Stimulated activated CD8-positive, alpha-beta memory T cell treated with anti-CD3 and anti-CD28 coated beads, Interleukin-15, amount 100 ng/mL, for 4 hours (primary cell): ENCODE results near the gene MNAT1.
A peak's percentile ranks its signal among the peaks of the same experiment; 100 is the strongest.

Source experiments
- DNase-seq, 2 donors: peaks; one replicate each; pipeline ENCODE4 v3.0.0-alpha.2; 2020; ENCODE audit warnings: low read depth in 2 of 2

MNAT1 gene

GRCh38 chr14:60968099-60968498 lies 233.5 kb downstream of the MNAT1 start:
- DNase-seq: no peak

GRCh38 chr14:60968671-60969070 lies 234.1 kb downstream of the MNAT1 start:
- no peak for DNase-seq

- DNase-seq: no peak
Observed at GRCh38 chr14:60970146-60970545, 235.6 kb downstream of the MNAT1 start.

- DNase-seq: no peak
Observed at GRCh38 chr14:60971271-60971670, 236.7 kb downstream of the MNAT1 start.

DNA sequence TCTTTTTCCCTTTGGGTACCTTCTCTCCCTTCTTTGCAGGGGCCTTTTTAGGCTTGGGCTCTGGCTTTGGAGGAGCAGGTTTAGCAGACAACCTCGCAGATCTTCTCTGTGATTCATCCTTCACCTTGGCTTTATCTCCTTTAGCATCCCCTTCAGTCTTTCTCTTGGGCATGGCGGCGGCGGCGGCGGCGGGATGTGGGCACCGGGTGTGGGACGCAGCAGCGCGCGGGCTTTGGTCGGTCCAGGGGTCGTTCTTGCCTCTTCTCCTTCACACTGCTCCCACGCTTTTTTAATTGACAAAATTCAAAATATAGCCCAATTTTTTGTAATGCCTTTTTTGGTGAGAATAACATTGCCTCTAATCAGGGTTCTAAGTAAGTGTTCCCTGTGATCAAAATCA lies 237.7 kb downstream of the MNAT1 start:
- DNase-seq: no peak

GRCh38 chr14:60973070-60973469 lies 238.5 kb downstream of the MNAT1 start:
- DNase-seq: no peak

- no peak for DNase-seq
Observed at GRCh38 chr14:60974090-60974651, 239.6 kb downstream of the MNAT1 start.

- DNase-seq: no peak
Observed at GRCh38 chr14:60975551-60975950, 241.0 kb downstream of the MNAT1 start.

DNA sequence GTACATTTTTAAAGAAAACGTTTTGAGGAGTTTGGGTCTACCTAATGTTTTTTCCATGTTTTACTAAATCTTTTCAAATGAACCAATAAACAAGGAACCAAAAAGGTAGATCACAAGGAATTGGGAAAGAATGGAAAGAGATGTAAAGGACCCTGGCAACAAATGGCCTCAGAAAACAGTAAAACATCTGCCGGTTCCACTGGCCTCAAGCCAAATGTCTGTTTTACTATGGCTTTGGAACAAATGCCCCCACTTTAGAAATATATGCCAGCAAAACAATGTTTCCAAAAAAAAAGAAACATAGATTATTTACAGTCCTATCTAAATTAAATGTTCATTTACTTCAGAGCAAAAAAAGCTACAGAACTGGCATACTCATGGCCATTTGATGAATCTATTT lies 243.3 kb downstream of the MNAT1 start:
- DNase-seq: no peak

DNA sequence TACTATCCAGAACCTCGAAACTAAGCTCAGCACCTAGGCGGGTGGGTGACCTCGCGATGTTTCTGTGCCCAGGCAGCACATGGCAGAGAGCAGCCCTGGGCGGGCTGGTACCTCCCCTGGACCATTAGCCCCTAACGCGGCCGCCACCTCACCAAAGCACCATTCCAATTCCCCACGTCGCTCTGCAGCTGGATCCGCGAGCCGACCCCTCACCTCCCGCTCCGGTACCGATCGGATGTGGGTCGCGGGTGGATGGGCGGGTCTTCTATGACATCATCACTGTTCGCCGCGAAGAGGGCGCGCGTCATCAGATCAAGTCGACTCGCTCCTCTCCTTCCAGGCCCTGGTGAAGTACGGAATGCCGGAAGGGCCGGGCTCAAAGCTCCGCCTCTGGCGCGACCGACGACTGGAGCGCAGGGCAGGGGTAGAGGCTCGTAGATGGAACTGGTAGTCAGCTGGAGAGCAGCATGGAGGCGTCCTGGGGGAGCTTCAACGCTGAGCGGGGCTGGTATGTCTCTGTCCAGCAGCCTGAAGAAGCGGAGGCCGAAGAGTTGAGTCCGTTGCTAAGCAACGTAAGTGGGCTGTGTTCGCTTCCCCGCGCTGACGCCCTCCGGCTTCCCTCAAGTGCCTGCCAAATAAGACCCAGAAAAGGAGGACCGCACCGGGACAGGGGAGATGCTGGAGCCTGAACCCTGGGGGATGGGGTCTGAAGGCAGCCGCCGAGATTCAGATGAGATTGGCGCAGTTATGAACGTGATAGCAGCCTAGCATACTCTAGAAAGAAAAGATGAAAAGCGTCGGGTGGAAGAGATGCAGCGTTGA lies 246.5 kb downstream of the MNAT1 start, which contains the start of the genes SLC38A6 and TRMT5:
Gene SLC38A6 (plus strand): TSS at position 435 of the 822 bp plus-strand sequence. CDS start 33 bp downstream, at position 468.
Gene TRMT5 (minus strand): TSS at position 269 of the 822 bp plus-strand sequence. CDS start 106 bp downstream, at position 163.
- peak; percentile 81 to 84 for DNase-seq

DNA sequence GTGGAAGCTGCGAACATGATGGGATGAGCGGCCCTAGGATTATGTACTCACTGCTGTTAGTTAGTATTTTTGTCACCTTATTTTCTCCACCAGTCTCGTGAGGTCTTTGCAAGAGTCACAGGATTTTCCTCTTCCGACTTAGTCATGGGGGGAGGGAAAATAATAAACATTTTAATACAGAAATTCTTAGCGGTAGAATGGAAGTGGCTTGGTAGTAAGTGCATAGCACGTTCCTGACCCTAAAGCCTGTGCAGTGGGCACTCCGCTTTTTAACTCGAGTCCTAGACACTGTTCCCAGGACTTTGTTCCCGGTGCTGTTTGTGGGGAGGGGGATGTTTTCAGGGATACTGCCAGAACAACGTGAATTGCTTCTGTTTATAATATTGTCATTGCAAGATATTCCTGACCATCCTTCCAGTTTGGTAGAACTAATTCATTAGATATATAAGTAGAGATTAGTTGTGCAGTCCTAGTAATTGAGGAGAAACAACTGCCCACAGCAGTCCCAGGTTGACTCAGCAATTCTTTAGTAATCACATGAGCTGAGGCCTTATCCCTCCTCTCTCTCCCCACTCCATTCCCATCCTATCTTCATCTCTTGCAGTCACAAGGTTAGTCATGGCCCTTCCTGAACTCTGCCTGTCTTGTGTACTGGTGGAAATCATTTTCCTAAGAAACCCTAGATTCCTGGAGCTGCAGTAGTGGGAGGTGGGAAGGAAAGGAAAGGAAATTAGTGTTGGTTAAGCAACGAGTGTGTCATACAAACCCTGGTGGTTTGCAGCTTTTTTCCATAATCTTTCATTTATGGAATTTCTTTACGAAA lies 247.3 kb downstream of the MNAT1 start:
- DNase-seq: no peak

- no peak for DNase-seq
Observed at GRCh38 chr14:60984196-60984595, 249.6 kb downstream of the MNAT1 start.

GRCh38 chr14:60986500-60986899 lies 251.9 kb downstream of the MNAT1 start:
- no peak for DNase-seq

GRCh38 chr14:60989599-60989998 lies 255.0 kb downstream of the MNAT1 start:
- no peak for DNase-seq

DNA sequence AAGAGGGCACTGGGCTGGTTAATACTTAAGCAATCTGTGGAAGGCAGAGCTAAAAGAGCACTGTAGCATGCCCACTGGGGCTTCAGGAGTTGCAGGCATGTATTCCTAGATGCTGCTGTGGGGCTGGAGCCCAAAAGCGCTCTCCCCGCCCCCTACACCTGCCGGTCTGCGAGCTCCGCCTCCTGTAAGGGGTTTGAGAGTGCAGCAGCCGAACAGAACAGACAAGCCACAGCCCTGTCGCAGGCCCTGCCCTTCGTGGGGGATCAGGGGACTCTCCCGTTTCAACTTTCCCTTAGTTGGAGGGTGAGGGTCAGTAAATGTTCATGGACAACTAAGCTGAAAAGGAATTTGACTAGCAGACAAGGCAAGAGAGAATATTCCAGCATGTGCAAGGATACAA lies 264.1 kb downstream of the MNAT1 start:
- no peak for DNase-seq

DNA sequence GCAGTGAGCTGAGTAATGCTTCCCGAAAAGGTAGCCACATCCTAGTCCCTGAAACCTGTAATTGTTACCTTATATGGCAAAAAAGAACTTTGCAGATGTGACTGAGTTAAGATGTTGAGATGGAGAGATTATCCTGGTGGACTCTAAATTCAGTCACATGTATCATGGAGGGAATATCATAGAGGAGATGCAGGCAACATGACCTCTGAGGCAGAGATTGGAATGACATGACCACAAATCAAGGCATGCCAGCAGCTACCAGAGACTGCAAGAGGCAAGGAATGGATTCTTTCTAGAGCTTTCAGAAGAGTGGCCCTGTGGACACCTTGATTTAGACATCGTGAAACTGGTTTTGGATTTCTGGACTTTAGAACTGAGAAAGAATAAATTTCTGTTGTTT lies 265.0 kb downstream of the MNAT1 start:
- no peak for DNase-seq

DNA sequence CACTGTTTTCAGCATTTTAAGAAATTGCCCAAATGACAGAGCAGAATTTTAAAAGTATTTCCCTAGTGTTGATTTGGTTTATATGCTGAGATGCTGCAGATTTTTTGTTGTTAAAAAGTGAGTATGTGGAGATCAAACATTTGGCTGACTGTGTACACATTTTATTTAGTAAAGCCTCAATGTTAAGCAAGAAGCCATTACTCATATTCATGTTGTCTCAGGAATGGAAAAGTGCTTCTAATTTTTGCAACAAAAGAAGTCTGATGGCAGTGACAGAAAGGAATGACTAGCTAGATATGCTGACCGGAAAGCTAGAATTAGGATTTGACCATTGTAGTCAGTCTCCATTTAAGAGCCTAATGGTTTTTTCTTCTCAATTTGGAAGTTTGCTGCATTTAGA lies 269.0 kb downstream of the MNAT1 start:
- DNase-seq: no peak

DNA sequence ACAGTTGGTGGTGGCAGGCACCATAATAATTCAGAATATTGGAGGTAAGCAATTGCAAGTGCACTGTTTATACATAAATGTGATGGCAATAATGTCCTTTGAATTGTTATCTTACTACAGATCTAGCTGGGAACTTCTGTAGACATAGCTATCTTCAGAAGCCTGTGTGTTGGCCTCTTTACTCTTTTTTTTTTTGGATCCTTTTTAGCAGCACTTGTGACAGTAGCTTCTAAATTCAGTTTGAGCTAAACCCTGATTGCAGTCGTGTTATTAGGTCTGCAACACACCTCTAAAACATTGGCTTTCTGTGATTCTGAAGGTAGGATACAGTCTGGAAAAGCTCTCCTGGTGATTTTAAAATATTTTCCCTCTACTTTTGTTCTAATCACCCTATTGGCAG lies 285.0 kb downstream of the MNAT1 start:
- no peak for DNase-seq
